Measurements from ENCODE around the gene RFPL1.

Gene RFPL1

GRCh38 chr22:29443452-29443851 is 5.1 kb downstream of the RFPL1 start:
- no peak for DNase-seq (ENCODE audit: low spot score)

GRCh38 chr22:29443861-29444792 is 5.7 kb downstream of the RFPL1 start:
- no peak for DNase-seq (ENCODE audit: low spot score)

GRCh38 chr22:29445508-29445907 is 7.1 kb downstream of the RFPL1 start:
- DNase-seq (ENCODE audit: low spot score): no peak

- no peak for DNase-seq (ENCODE audit: low spot score)
Observed at GRCh38 chr22:29447906-29448305, 9.5 kb downstream of the RFPL1 start.

GRCh38 chr22:29449296-29449875 is 11.0 kb downstream of the RFPL1 start:
- no peak for DNase-seq (ENCODE audit: low spot score)

GRCh38 chr22:29450222-29450621 is 11.8 kb downstream of the RFPL1 start:
- no peak for DNase-seq (ENCODE audit: low spot score)

GRCh38 chr22:29451863-29452262 is 13.5 kb downstream of the RFPL1 start:
- DNase-seq (ENCODE audit: low spot score): no peak

GRCh38 chr22:29454276-29454675 is 15.9 kb downstream of the RFPL1 start:
- no peak for DNase-seq (ENCODE audit: low spot score)

GRCh38 chr22:29456211-29456671 is 17.9 kb downstream of the RFPL1 start:
- no peak for DNase-seq (ENCODE audit: low spot score)

- DNase-seq (ENCODE audit: low spot score): peak; percentile 69
Observed at GRCh38 chr22:29457730-29458129, 19.3 kb downstream of the RFPL1 start.

GRCh38 chr22:29458551-29458950 is 20.2 kb downstream of the RFPL1 start:
- DNase-seq (ENCODE audit: low spot score): no peak

- no peak for DNase-seq (ENCODE audit: low spot score)
Observed at GRCh38 chr22:29459773-29460172, 21.4 kb downstream of the RFPL1 start.

GRCh38 chr22:29461263-29461662 is 22.9 kb downstream of the RFPL1 start:
- no peak for DNase-seq (ENCODE audit: low spot score)

GRCh38 chr22:29463629-29464028 is 25.2 kb downstream of the RFPL1 start:
- DNase-seq (ENCODE audit: low spot score): no peak

- DNase-seq (ENCODE audit: low spot score): no peak
Observed at GRCh38 chr22:29464581-29464980, 26.2 kb downstream of the RFPL1 start.

GRCh38 chr22:29469755-29470154 is 31.4 kb downstream of the RFPL1 start:
- no peak for DNase-seq (ENCODE audit: low spot score)

- DNase-seq (ENCODE audit: low spot score): peak; percentile 58
Observed at GRCh38 chr22:29470159-29470855, 31.9 kb downstream of the RFPL1 start.

- no peak for DNase-seq (ENCODE audit: low spot score)
Observed at GRCh38 chr22:29473001-29473400, 34.6 kb downstream of the RFPL1 start.

- DNase-seq (ENCODE audit: low spot score): peak; percentile 77
Observed at GRCh38 chr22:29475550-29475949, 37.2 kb downstream of the RFPL1 start.

- no peak for DNase-seq (ENCODE audit: low spot score)
Observed at GRCh38 chr22:29476116-29476515, 37.7 kb downstream of the RFPL1 start.

GRCh38 chr22:29477723-29478318 is 39.4 kb downstream of the RFPL1 start:
- no peak for DNase-seq (ENCODE audit: low spot score)

All from NAMALWA (cell line).